ENCODE results near the gene FERMT2.

GRCh38 chr14:52878946-52879345 lies 71.9 kb downstream of the FERMT2 start:
- TF ChIP-seq, protein P1, sequence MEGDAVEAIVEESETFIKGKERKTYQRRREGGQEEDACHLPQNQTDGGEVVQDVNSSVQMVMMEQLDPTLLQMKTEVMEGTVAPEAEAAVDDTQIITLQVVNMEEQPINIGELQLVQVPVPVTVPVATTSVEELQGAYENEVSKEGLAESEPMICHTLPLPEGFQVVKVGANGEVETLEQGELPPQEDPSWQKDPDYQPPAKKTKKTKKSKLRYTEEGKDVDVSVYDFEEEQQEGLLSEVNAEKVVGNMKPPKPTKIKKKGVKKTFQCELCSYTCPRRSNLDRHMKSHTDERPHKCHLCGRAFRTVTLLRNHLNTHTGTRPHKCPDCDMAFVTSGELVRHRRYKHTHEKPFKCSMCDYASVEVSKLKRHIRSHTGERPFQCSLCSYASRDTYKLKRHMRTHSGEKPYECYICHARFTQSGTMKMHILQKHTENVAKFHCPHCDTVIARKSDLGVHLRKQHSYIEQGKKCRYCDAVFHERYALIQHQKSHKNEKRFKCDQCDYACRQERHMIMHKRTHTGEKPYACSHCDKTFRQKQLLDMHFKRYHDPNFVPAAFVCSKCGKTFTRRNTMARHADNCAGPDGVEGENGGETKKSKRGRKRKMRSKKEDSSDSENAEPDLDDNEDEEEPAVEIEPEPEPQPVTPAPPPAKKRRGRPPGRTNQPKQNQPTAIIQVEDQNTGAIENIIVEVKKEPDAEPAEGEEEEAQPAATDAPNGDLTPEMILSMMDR (conservative IDR thresholded peaks at IDR 0.05; ENCODE audit: low read length), result no peak
- no peak for TF ChIP-seq EZH2phosphoT487 (IDR thresholded peaks at IDR 0.05; ENCODE audit: borderline replicate concordance)
